ENCODE data around the gene VIM.

- no peak for TF ChIP-seq POLR2AphosphoS5 (IDR thresholded peaks at IDR 0.05)
- TF ChIP-seq, protein P1, sequence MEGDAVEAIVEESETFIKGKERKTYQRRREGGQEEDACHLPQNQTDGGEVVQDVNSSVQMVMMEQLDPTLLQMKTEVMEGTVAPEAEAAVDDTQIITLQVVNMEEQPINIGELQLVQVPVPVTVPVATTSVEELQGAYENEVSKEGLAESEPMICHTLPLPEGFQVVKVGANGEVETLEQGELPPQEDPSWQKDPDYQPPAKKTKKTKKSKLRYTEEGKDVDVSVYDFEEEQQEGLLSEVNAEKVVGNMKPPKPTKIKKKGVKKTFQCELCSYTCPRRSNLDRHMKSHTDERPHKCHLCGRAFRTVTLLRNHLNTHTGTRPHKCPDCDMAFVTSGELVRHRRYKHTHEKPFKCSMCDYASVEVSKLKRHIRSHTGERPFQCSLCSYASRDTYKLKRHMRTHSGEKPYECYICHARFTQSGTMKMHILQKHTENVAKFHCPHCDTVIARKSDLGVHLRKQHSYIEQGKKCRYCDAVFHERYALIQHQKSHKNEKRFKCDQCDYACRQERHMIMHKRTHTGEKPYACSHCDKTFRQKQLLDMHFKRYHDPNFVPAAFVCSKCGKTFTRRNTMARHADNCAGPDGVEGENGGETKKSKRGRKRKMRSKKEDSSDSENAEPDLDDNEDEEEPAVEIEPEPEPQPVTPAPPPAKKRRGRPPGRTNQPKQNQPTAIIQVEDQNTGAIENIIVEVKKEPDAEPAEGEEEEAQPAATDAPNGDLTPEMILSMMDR (IDR thresholded peaks at IDR 0.05 in 8 of 11, conservative IDR thresholded peaks at IDR 0.05 in 3 of 11) = no peak
Observed at GRCh38 chr10:17220652-17221100, 7.4 kb upstream of the VIM start.
